ENCODE results near the gene TLL1.

TLL1 gene

DNA sequence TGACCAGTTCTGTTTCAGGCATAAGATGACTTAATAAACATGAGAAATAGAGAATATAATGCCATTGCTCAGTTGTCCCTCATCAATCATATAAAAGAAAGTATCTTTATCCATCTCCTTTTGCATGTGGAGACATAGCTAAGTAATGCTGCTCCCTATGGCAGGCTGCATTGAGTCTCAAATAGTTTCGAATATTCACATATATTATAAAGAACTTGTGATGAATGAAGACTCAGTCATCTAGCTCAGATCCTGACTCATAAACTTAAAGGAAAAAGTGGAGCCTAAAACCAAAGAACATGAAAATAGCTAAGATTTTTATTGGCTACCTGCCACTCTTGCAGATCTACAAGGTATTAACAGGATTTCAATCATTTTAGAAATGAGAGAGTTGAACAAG is 11.7 kb upstream of the TLL1 start:
- no peaks in the 10 kb centered on the region for H3F3A ChIP-seq (ENCODE audit: insufficient read depth)
- H3K4me2 ChIP-seq (ENCODE audit: low read depth, low read length, poor library complexity, severe bottlenecking), result no peak overlapping the region
- peaks cover 4% of the 10 kb centered on the region; the same call in 1 of the 2 replicates for H4K20me1 ChIP-seq (ENCODE audit: low read depth, low read length)
- H3K27ac ChIP-seq (ENCODE audit: low read depth, low read length), result no peak overlapping the region
- H3K9ac ChIP-seq (ENCODE audit: low read length), result no peak overlapping the region
- H3K4me3 ChIP-seq (ENCODE audit: insufficient read depth, low read length, poor library complexity, severe bottlenecking), result no peak overlapping the region
- TF ChIP-seq, protein P1, sequence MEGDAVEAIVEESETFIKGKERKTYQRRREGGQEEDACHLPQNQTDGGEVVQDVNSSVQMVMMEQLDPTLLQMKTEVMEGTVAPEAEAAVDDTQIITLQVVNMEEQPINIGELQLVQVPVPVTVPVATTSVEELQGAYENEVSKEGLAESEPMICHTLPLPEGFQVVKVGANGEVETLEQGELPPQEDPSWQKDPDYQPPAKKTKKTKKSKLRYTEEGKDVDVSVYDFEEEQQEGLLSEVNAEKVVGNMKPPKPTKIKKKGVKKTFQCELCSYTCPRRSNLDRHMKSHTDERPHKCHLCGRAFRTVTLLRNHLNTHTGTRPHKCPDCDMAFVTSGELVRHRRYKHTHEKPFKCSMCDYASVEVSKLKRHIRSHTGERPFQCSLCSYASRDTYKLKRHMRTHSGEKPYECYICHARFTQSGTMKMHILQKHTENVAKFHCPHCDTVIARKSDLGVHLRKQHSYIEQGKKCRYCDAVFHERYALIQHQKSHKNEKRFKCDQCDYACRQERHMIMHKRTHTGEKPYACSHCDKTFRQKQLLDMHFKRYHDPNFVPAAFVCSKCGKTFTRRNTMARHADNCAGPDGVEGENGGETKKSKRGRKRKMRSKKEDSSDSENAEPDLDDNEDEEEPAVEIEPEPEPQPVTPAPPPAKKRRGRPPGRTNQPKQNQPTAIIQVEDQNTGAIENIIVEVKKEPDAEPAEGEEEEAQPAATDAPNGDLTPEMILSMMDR (IDR thresholded peaks at IDR 0.05; ENCODE audit: insufficient read depth, low read length, poor library complexity, severe bottlenecking), result no peak
- TF ChIP-seq EZH2phosphoT487 (conservative IDR thresholded peaks at IDR 0.05; ENCODE audit: low read length), result no peak
- H3K27me3 ChIP-seq (ENCODE audit: low read length), result no peaks in the 10 kb centered on the region
- no peaks in the 10 kb centered on the region for H3K79me2 ChIP-seq (ENCODE audit: insufficient read depth, low read length)
- no peaks in the 10 kb centered on the region for H3K9me2 ChIP-seq (replicated peaks; ENCODE audit: insufficient read depth, low read length)
- H3K9me3 ChIP-seq (ENCODE audit: insufficient read depth, low read length), result no peaks in the 10 kb centered on the region
- no peak overlapping the region for H2AFZ ChIP-seq (ENCODE audit: low read depth, low read length, severe bottlenecking)
- H3K36me3 ChIP-seq (ENCODE audit: low read length), result no peaks in the 10 kb centered on the region

DNA sequence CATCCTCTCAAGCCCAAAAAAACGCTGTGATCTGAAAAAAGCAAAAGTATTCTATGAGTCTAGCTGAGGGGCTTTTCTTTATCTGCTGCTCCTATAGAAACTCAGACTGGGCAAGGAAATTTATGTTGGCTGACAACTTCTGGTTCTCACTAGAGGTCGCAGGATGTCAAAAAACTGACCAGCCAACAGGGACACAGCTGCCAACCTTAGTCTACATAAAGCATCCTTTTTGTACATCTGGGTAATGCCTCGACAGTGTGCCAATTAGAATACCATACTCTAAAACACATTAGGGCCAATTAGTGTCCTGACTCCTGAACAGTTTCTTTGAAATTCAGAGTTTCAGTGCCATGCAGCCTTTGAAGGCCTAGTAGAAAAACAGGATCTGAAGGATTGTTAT is 8.8 kb upstream of the TLL1 start:
- TF ChIP-seq, protein P1 (IDR thresholded peaks at IDR 0.05; ENCODE audit: insufficient read depth, low read length, poor library complexity, severe bottlenecking), result no peak
- no peak for TF ChIP-seq EZH2phosphoT487 (conservative IDR thresholded peaks at IDR 0.05; ENCODE audit: low read length)
- Histone ChIP-seq H3K9me3 (ENCODE audit: insufficient read depth, low read length) (no peaks in the 10 kb centered on the region), H3F3A (ENCODE audit: insufficient read depth) (no peaks in the 10 kb centered on the region), H3K9ac (ENCODE audit: low read length) (no peak overlapping the region), H3K27me3 (ENCODE audit: low read length) (no peaks in the 10 kb centered on the region), H3K36me3 (ENCODE audit: low read length) (no peaks in the 10 kb centered on the region), H3K4me3 (ENCODE audit: insufficient read depth, low read length, poor library complexity, severe bottlenecking) (no peak overlapping the region), H4K20me1 (ENCODE audit: low read depth, low read length) (peaks cover 4% of the 10 kb centered on the region; the same call in 1 of the 2 replicates), H3K79me2 (ENCODE audit: insufficient read depth, low read length) (no peaks in the 10 kb centered on the region), H3K4me2 (ENCODE audit: low read depth, low read length, poor library complexity, severe bottlenecking) (no peak overlapping the region), H2AFZ (ENCODE audit: low read depth, low read length, severe bottlenecking) (no peak overlapping the region), H3K27ac (ENCODE audit: low read depth, low read length) (no peak overlapping the region), H3K9me2 (replicated peaks; ENCODE audit: insufficient read depth, low read length) (no peaks in the 10 kb centered on the region)

DNA sequence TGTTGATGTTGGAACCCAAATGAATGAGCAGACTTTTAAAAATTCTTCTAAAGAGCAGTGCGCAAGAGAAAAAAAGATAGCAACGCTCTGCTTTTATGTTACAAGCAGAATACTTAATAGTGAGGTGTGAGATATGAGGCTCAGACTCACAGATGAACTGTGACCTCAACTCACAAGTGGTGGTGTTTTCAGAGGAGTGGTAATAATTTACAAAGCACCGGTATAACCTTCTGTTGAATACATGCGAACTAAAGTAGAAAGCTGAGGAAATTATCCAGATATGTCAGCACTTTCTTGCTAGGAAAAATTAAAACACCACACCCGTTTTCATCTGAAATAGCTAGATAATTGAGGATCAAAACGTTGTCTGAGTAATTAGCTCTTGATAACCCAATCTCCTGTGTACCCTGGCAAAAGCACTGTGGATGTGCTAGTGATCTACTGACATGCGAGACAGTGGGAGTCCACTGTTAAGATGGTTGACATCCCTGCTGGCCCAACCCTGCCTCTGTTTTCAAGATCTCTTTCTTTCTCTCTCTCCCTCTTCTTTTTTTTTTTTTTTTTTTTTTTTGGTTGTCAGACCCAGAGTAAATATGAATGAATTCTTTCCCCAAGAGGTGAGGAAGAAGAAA is 6.9 kb upstream of the TLL1 start:
- H3K4me2 ChIP-seq (ENCODE audit: low read depth, low read length, poor library complexity, severe bottlenecking), result no peak overlapping the region
- H3K27ac ChIP-seq (ENCODE audit: low read depth, low read length), result no peak overlapping the region
- H3K9ac ChIP-seq (ENCODE audit: low read length), result no peak overlapping the region
- TF ChIP-seq EZH2phosphoT487 (conservative IDR thresholded peaks at IDR 0.05; ENCODE audit: low read length), result no peak
- TF ChIP-seq, protein P1 (IDR thresholded peaks at IDR 0.05; ENCODE audit: insufficient read depth, low read length, poor library complexity, severe bottlenecking), result no peak
- H3K9me3 ChIP-seq (ENCODE audit: insufficient read depth, low read length), result no peaks in the 10 kb centered on the region
- no peaks in the 10 kb centered on the region for H3K9me2 ChIP-seq (replicated peaks; ENCODE audit: insufficient read depth, low read length)
- H3K36me3 ChIP-seq (ENCODE audit: low read length), result no peaks in the 10 kb centered on the region
- no peaks in the 10 kb centered on the region for H3K79me2 ChIP-seq (ENCODE audit: insufficient read depth, low read length)
- no peak overlapping the region for H3K4me3 ChIP-seq (ENCODE audit: insufficient read depth, low read length, poor library complexity, severe bottlenecking)
- H4K20me1 ChIP-seq (ENCODE audit: low read depth, low read length), result peaks cover 4% of the 10 kb centered on the region; the same call in 1 of the 2 replicates
- H3F3A ChIP-seq (ENCODE audit: insufficient read depth), result no peaks in the 10 kb centered on the region
- no peak overlapping the region for H2AFZ ChIP-seq (ENCODE audit: low read depth, low read length, severe bottlenecking)
- H3K27me3 ChIP-seq (ENCODE audit: low read length), result no peaks in the 10 kb centered on the region

Data from SU-DHL-6 (cell line).